GM10248 (cell line): ENCODE data around the gene SMC2.
A peak's percentile ranks its signal among the peaks of the same experiment; 100 is the strongest.

Source experiments
- CTCF ChIA-PET: fragments of 300-600 bp; sonication (Branson Sonifier 250); formaldehyde crosslinking; extraction: SDS; loops from one replicate; lab custom pipeline; 2021; ENCODE audit warnings: antibody characterized with exemption; lab: Yijun Ruan, JAX
- POLR2A ChIA-PET: fragments of 350-650 bp; sonication (Branson Sonifier 250); formaldehyde crosslinking; extraction: SDS; loops from one replicate; lab custom pipeline; 2020; ENCODE audit warnings: antibody characterized with exemption; lab: Yijun Ruan, JAX
- DNase-seq: peaks from one replicate; pipeline ENCODE4 v3.0.0; 2012; ENCODE audit errors: extremely low spot score
- TF ChIP-seq, protein P1 (sequence below): IDR thresholded peaks from 2 replicates; pipeline ENCODE4 v1.5.1; 2012; ENCODE audit warnings: mild to moderate bottlenecking, low read depth; ENCODE audit errors: extremely low read depth, missing control alignments, control extremely low read depth

Gene SMC2

GRCh38 chr9:104144336-104144735, 50.2 kb downstream of the SMC2 start:
- no peak for DNase-seq
- TF ChIP-seq, protein P1, sequence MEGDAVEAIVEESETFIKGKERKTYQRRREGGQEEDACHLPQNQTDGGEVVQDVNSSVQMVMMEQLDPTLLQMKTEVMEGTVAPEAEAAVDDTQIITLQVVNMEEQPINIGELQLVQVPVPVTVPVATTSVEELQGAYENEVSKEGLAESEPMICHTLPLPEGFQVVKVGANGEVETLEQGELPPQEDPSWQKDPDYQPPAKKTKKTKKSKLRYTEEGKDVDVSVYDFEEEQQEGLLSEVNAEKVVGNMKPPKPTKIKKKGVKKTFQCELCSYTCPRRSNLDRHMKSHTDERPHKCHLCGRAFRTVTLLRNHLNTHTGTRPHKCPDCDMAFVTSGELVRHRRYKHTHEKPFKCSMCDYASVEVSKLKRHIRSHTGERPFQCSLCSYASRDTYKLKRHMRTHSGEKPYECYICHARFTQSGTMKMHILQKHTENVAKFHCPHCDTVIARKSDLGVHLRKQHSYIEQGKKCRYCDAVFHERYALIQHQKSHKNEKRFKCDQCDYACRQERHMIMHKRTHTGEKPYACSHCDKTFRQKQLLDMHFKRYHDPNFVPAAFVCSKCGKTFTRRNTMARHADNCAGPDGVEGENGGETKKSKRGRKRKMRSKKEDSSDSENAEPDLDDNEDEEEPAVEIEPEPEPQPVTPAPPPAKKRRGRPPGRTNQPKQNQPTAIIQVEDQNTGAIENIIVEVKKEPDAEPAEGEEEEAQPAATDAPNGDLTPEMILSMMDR = no peak
- POLR2A ChIA-PET = no interaction called here
- CTCF ChIA-PET = no interaction called here

GRCh38 chr9:104173067-104173466, 79.0 kb downstream of the SMC2 start:
- ChIA-PET CTCF (no interaction called here), POLR2A (no interaction called here)
- DNase-seq = no peak
- TF ChIP-seq, protein P1 = no peak

DNA sequence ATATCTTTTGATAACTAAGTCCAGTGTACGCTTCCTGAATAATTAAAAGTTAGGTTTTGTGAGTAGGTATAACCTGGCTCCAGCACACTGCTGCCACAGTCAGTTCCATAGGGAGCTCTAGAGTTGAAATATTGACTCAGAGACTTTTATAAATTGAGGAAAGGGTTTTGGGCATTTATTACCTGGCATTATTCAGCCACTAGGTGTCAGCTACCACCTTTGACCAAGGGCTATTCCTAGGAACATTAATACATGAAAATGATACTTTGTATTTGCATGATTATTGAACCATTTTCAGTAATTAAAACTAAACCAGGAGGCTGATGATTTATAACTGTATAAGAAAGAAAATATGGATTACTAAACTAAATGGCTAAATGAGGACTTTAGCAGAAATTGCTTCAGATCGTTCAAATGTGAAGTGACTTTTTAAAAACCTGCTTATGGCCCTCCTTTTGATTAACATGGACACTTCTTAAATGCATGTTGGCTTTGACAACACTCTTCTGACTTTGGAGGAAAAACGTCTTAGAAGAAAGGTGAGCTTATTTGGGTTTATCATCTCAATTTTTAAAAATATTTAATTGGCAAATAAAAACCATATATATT, 83.0 kb downstream of the SMC2 start:
- ChIA-PET POLR2A (no interaction called here), CTCF (interaction anchor here (0.9 to 2.5 kb wide), 7 partner anchors 9 to 569 kb away, joined by 3 to 15 read pairs (median 5); no protein-coding TSS in a partner anchor)
- TF ChIP-seq, protein P1 = peak; percentile 39
- no peak for DNase-seq

GRCh38 chr9:104177676-104178075, 83.6 kb downstream of the SMC2 start:
- CTCF ChIA-PET = interaction anchor here (1.1 to 2.5 kb wide), 4 partner anchors 26 to 568 kb away, joined by 3 to 15 read pairs (median 6); no protein-coding TSS in a partner anchor
- TF ChIP-seq, protein P1 = no peak
- DNase-seq = peak; percentile 6
- POLR2A ChIA-PET = no interaction called here
